GM19463 (cell line): ENCODE data around the gene SERGEF.
"Not testable (repeated sequence)": the region's sequence is repeated elsewhere in the genome, so short reads cannot be mapped to it uniquely, and the experiment has no call there.

Source experiments
- ATAC-seq: cut with Tn5 transposase; IDR thresholded peaks from one replicate; pipeline ENCODE4 v1.9.1; 2021; ENCODE audit warnings: mild to moderate bottlenecking, moderate library complexity; ENCODE audit not compliant: unreplicated experiment

Gene SERGEF

GRCh38 chr11:18001191-18001590 is 11.7 kb downstream of the SERGEF start:
- peak; percentile 19 for ATAC-seq

- peak; percentile 80 for ATAC-seq
Observed at GRCh38 chr11:18000760-18001159, 12.1 kb downstream of the SERGEF start.

GRCh38 chr11:18000128-18000527 is 12.7 kb downstream of the SERGEF start:
- ATAC-seq: not testable (repeated sequence)

GRCh38 chr11:17992916-17993315 is 19.9 kb downstream of the SERGEF start:
- ATAC-seq: no peak

- peak; percentile 87 for ATAC-seq
Observed at GRCh38 chr11:17991783-17992433, 20.9 kb downstream of the SERGEF start.

GRCh38 chr11:17989306-17989705 is 23.5 kb downstream of the SERGEF start:
- ATAC-seq: no peak

GRCh38 chr11:17988465-17988864 is 24.4 kb downstream of the SERGEF start:
- no peak for ATAC-seq

- ATAC-seq: no peak
Observed at GRCh38 chr11:17987826-17988225, 25.0 kb downstream of the SERGEF start.

GRCh38 chr11:17986711-17987220 is 26.1 kb downstream of the SERGEF start:
- no peak for ATAC-seq

- ATAC-seq: no peak
Observed at GRCh38 chr11:17986007-17986710, 26.7 kb downstream of the SERGEF start.

GRCh38 chr11:17985517-17985916 is 27.3 kb downstream of the SERGEF start:
- ATAC-seq: no peak

GRCh38 chr11:17983569-17983968 is 29.3 kb downstream of the SERGEF start:
- ATAC-seq: no peak

GRCh38 chr11:17979770-17980371 is 33.0 kb downstream of the SERGEF start:
- no peak for ATAC-seq

- peak; percentile 78 for ATAC-seq
Observed at GRCh38 chr11:17978553-17979287, 34.1 kb downstream of the SERGEF start.

GRCh38 chr11:17976651-17977050 is 36.2 kb downstream of the SERGEF start:
- ATAC-seq: no peak

- no peak for ATAC-seq
Observed at GRCh38 chr11:17974246-17974645, 38.6 kb downstream of the SERGEF start.

- ATAC-seq: no peak
Observed at GRCh38 chr11:17972987-17973386, 39.9 kb downstream of the SERGEF start.

- no peak for ATAC-seq
Observed at GRCh38 chr11:17968206-17968605, 44.6 kb downstream of the SERGEF start.

- no peak for ATAC-seq
Observed at GRCh38 chr11:17967661-17968060, 45.2 kb downstream of the SERGEF start.

GRCh38 chr11:17960091-17960490 is 52.8 kb downstream of the SERGEF start:
- ATAC-seq: no peak

GRCh38 chr11:17958446-17958845 is 54.4 kb downstream of the SERGEF start:
- no peak for ATAC-seq
